Coronary artery (tissue), 2 donors: ENCODE data around the gene CRB1.

Source experiments
- DNase-seq: peaks from one replicate; pipeline ENCODE4 v3.0.0-alpha.2; 2017; ENCODE audit warnings: low spot score
- H3K27ac ChIP-seq, 2 donors: fragments of 200-600 bp; sonication (generic); one replicate each; pipeline ENCODE4 v1.5.1; 2016 to 2019
- H3K4me3 ChIP-seq: fragments of 200-600 bp; sonication (generic); 2 replicates; pipeline ENCODE4 v1.5.1; 2016; ENCODE audit warnings: mild to moderate bottlenecking, moderate library complexity
- TF ChIP-seq, protein P1 (sequence below): fragments of 200-600 bp; sonication (generic); IDR thresholded peaks from one replicate; pipeline ENCODE4 v1.5.1; 2019; ENCODE audit warnings: antibody characterized with exemption

CRB1 gene

DNA sequence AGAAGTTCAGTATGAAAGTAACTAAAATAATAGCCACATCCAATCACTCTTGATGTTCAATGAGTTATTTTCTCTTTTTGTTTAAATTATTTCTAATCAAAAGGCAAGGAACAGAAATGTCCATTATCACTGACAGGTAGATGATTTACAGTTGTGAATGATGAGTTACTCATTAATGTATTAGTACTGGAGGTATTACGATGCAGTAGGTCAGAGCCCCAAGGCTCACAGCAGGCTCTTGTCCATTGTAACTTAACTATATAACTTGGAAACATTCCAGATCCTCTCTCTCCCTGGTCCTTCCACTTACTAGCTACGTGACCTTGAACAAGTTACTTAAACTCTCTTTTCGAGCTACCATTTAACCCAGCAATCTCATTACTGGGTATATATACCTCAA lies 39.5 kb downstream of the CRB1 start:
- TF ChIP-seq, protein P1, sequence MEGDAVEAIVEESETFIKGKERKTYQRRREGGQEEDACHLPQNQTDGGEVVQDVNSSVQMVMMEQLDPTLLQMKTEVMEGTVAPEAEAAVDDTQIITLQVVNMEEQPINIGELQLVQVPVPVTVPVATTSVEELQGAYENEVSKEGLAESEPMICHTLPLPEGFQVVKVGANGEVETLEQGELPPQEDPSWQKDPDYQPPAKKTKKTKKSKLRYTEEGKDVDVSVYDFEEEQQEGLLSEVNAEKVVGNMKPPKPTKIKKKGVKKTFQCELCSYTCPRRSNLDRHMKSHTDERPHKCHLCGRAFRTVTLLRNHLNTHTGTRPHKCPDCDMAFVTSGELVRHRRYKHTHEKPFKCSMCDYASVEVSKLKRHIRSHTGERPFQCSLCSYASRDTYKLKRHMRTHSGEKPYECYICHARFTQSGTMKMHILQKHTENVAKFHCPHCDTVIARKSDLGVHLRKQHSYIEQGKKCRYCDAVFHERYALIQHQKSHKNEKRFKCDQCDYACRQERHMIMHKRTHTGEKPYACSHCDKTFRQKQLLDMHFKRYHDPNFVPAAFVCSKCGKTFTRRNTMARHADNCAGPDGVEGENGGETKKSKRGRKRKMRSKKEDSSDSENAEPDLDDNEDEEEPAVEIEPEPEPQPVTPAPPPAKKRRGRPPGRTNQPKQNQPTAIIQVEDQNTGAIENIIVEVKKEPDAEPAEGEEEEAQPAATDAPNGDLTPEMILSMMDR, result no peak
- Histone ChIP-seq H3K27ac (no peak overlapping the region), H3K4me3 (no peak overlapping the region)
- DNase-seq, result no peak

DNA sequence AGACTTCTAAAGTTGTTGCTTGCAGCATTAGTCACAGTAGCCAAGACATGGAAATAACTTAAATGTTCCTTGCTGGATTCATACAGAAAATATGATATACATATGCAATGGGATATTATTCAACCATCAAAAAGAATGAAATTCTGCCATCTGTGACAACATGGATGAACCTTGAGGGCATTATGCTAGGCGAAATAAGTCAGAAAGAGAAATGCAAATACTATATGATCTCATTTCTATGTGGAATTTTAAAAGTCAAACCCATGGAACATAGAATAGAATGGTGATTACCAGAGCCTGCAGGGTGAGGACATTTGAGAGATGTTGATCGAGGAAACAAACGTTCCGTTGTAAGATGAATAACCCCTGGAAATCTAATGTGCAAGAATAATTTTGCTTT lies 43.0 kb downstream of the CRB1 start:
- H3K4me3 ChIP-seq, result no peak overlapping the region
- DNase-seq, result no peak
- H3K27ac ChIP-seq, result no peak overlapping the region
- TF ChIP-seq, protein P1, result no peak

DNA sequence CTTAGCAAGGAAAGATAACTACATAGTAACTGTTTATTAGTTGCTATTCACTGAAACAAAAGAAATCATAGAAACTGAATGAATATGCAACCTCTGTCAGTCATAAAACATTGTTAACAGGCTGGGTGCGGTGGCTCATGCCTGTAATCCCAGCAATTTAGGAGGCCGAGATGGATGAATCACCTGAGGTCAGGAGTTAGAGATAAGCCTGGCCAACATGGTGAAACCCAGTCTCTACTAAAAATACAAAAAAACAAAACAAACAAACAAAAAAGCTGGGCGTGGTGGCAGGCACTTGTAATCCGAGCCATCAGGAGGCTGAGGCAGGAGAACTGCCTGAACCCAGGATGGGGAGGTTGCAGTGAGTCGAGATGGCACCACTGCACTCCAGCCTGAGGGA lies 44.1 kb downstream of the CRB1 start:
- Histone ChIP-seq H3K27ac (no peak overlapping the region), H3K4me3 (no peak overlapping the region)
- TF ChIP-seq, protein P1, result no peak
- DNase-seq, result no peak

DNA sequence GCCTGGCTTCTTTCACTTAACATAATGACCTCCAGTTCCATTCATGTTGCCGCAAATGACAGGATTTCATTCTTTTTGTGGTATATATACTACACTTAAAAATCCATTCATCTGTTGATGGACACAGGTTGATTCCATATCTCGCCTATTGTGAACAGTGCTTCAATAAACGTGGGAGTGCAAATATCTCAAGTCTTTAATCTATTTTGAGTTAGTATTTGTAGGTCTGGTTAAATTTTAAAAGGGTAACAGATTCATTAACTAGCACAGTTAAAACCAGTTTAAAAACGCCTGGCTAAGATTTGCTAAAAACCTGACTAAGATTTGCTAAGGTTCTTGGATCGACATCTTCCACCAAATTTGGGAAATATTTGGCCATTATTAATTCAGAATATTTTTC lies 45.7 kb downstream of the CRB1 start:
- no peak overlapping the region for H3K4me3 ChIP-seq
- H3K27ac ChIP-seq, result no peak overlapping the region

DNA sequence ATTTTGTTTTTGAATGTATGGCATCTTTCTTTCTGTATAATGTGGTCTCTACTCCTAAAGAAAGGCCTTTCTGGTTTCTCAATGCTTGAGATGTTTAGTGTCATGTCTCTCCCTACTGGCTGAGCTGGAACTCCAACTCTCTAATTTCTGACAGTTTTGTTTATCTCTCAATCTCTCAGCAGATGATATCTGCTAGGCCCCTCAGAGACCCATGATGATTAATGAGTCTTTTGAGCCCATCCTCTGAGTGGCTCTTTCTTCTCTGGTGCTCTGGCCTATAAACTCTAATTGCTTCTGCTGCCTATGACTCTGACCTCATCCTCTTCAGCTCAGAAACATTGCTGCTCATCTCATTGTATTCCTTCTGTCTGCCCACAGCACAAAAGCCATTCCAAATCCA lies 46.6 kb downstream of the CRB1 start:
- no peak for DNase-seq
- H3K27ac ChIP-seq, result no peak overlapping the region
- H3K4me3 ChIP-seq, result no peak overlapping the region
- TF ChIP-seq, protein P1, result no peak

More for the DNA sequence above, 45.7 kb downstream of the CRB1 start:
- TF ChIP-seq, protein P1, result no peak
- DNase-seq, result no peak

DNA sequence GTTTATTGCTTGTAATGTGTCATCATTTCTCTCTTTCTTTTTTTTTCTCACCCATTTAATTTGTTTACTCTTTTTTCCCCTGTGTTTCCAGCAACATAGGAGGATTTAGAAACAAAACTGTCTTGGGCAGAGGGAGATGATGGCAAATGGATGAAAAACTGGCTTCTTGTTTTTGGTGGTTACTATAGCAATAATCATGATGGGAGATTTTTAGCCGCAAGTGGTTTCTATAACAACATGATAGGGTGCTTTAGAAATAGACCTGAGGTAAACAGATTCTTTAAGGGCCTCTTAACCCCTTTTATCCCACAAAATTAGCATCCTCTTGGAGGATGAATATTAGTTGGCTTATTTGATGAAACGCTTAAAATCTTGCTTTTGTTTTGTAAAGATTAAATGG lies 51.6 kb downstream of the CRB1 start:
- TF ChIP-seq, protein P1, result no peak
- Histone ChIP-seq H3K4me3 (no peak overlapping the region), H3K27ac (no peak overlapping the region)
- DNase-seq, result no peak

DNA sequence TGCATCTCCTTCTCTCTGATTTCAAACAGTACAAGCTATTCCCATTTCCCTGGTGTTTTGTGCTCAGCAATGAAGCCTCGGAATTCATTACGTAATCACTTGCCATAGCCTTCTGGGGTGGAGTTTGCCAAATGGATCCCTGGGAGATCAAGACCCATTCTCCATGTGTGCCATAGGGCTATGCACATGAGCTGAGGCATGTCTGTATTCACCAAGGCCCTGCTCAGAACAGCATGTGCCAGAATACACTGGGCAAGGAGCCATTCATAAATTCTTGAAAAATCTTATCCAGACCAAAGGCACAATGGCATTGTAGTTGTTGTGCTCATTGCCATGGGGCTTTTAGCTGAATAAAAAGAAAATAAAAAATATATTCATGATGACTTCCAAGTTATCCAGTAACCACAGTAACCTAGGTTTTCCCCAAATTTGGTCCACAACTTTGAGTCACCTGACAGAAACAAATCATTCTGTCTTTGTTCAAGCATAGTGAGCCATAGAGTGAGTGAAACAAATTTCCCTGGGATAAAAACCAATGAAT lies 53.0 kb downstream of the CRB1 start:
- H3K4me3 ChIP-seq, result no peak overlapping the region
- H3K27ac ChIP-seq, result no peak overlapping the region
- TF ChIP-seq, protein P1, result no peak
- DNase-seq, result no peak
